Psoas muscle (tissue), 8 donors: ENCODE measurements around the gene THUMPD2. TPM values are rescaled to one million over a fixed set of nuclear protein-coding genes. Genes with fewer than 3 reads are reported as not detected.

Experiments
- ATAC-seq, 4 donors: fragments of 200-7000 bp; cut with Tn5 transposase; one replicate each; pipeline ENCODE4 v1.9.1; 2020; ENCODE audit warnings: moderate library complexity in 3 of 4, mild to moderate bottlenecking in 2 of 4
- DNase-seq, 2 donors: peaks; one replicate each; pipeline ENCODE4 v3.0.0-alpha.2; 2020
- H3K27ac ChIP-seq: fragments of 200-600 bp; one replicate; pipeline ENCODE4 v1.8.0; 2022
- H3K27me3 ChIP-seq, 3 donors: fragments of 200-600 bp in 1 of 3; one replicate each; pipeline versions ENCODE4 v1.6.1 to v1.8.0; 2013 to 2022; ENCODE audit warnings: low read length in 2 of 3, mild to moderate bottlenecking in 2 of 3, moderate library complexity in 1 of 3; ENCODE audit not compliant: insufficient read depth in 3 of 3
- H3K36me3 ChIP-seq, 2 donors: fragments of 200-600 bp in 1 of 2; one replicate each; pipeline versions ENCODE4 v1.6.1 to v1.8.0; 2013 to 2022; ENCODE audit warnings: low read depth in 1 of 2, mild to moderate bottlenecking in 1 of 2, moderate library complexity in 1 of 2; ENCODE audit not compliant: insufficient read depth in 1 of 2
- H3K4me1 ChIP-seq: fragments of 200-600 bp; one replicate; pipeline ENCODE4 v1.8.0; 2022
- H3K4me3 ChIP-seq: fragments of 200-600 bp; one replicate; pipeline ENCODE4 v1.8.0; 2022; ENCODE audit warnings: mild to moderate bottlenecking
- H3K9me3 ChIP-seq: fragments of 200-600 bp; one replicate; pipeline ENCODE4 v1.8.0; 2022
- CTCF ChIP-seq: fragments of 200-600 bp; IDR thresholded peaks from one replicate; pipeline ENCODE4 v1.8.0; 2022; ENCODE audit warnings: antibody characterized with exemption
- WGBS, 3 donors: extraction: QIAGEN DNeasy Blood & Tissue Kit; methylation state at CpG; one replicate each; pipeline versions ENCODE4 v1.1.6 to v1.1.7; 2013; 5-methylcytosine and 5-hydroxymethylcytosine counted together
- intact Hi-C, 2 donors: fragments of 100-400 bp; cut with DNase I; formaldehyde crosslinking; loops; one replicate each; pipeline versions ENCODE4 v1.11.0 to v1.14.2; 2022
- polyA plus RNA-seq, 3 donors: library from polyadenylated mRNA; stranded (reverse); fragments of 200-250 nt; gene quantifications; one replicate each; pipeline ENCODE4 v1.2.3, GENCODE V29; 2013
- total RNA-seq, 4 donors: library from RNA; stranded (reverse); fragmentation: NEBNext Ultra II Directional in 2 of 4; extraction: Animal tissue kit (Norgen Biotek cat#: 25700) in 2 of 4; gene quantifications; one replicate each; pipeline versions ENCODE4 v1.2.1 to v1.2.4, GENCODE V29; 2021 to 2023
- donor health status: healthy with polysubstance abuse.
- donor health status: DM: no; HTN: no; CAD: no; lungs with moderate emphysema.
- donor health status: Bipolar disorder and iron deficiency.
- donor health status: healthy.
- donor health status: DM: yes; HTN: yes; CAD: no.
- donor health status: DM: no; HTN: no; CAD: no.
- donor health status: DM: no; HTN: no; CAD: no.
- donor health status: DM: yes; HTN: yes; CAD: no.

The THUMPD2 gene
- total and polyA plus RNA-seq, 7 donors = 6.5 to 12.7 (median 7.5) TPM

- intact Hi-C loops = loop anchor here (10.0 kb wide), 2 partner anchors 126 to 206 kb away; no protein-coding TSS in a partner anchor
- no peak for DNase-seq
- WGBS, 3 donors = 92 to 93% (median 92%) methylated on average over 2 of the region's 2 CpGs
These were observed 58.1 kb downstream of the THUMPD2 start for GRCh38 chr2:39720970-39721369.

GRCh38 chr2:39719317-39719716, 59.7 kb downstream of the THUMPD2 start:
- 25 to 46% (median 32%) methylated on average over 8 of the region's 8 CpGs for WGBS, 3 donors
- intact Hi-C loops = no loop called here
- TF ChIP-seq CTCF = no peak
- ATAC-seq (peak; percentile 18 to 74 (median 58)), DNase-seq (peak in 1 of 2 donors; percentile 70)
- H3K4me3 ChIP-seq = no peak overlapping the region
- H3K4me1 ChIP-seq = peaks cover 25% of the 10 kb centered on the region
- H3K27me3 ChIP-seq = no peaks in the 10 kb centered on the region
- H3K27ac ChIP-seq = no peak overlapping the region
- no peaks in the 10 kb centered on the region for H3K36me3 ChIP-seq
- H3K9me3 ChIP-seq = no peaks in the 10 kb centered on the region

More at GRCh38 chr2:39720970-39721369, 58.1 kb downstream of the THUMPD2 start:
- TF ChIP-seq CTCF = no peak
- H3K27me3 ChIP-seq = no peaks in the 10 kb centered on the region
- H3K36me3 ChIP-seq = no peaks in the 10 kb centered on the region
- H3K27ac ChIP-seq = no peak overlapping the region
- no peak overlapping the region for H3K4me3 ChIP-seq
- ATAC-seq = no peak
- peaks cover 30% of the 10 kb centered on the region for H3K4me1 ChIP-seq
- H3K9me3 ChIP-seq = no peaks in the 10 kb centered on the region

- H3K9me3 ChIP-seq = no peaks in the 10 kb centered on the region
- no peak overlapping the region for H3K4me3 ChIP-seq
- H3K27me3 ChIP-seq = no peaks in the 10 kb centered on the region
- no peak overlapping the region for H3K27ac ChIP-seq
- no peaks in the 10 kb centered on the region for H3K36me3 ChIP-seq
- no peak for ATAC-seq
- no peak for DNase-seq
- WGBS, 3 donors = 85 to 95% (median 90%) methylated on average over 9 of the region's 9 CpGs
- no peak for TF ChIP-seq CTCF
- intact Hi-C loops = no loop called here
- H3K4me1 ChIP-seq = peaks cover 20% of the 10 kb centered on the region
These were observed 60.6 kb downstream of the THUMPD2 start for GRCh38 chr2:39718483-39718882.

GRCh38 chr2:39717067-39717466, 62.0 kb downstream of the THUMPD2 start:
- ATAC-seq (peak in 1 of 4 donors; percentile 32), DNase-seq (no peak)
- Histone ChIP-seq H3K9me3 (no peaks in the 10 kb centered on the region), H3K27me3 (no peaks in the 10 kb centered on the region), H3K4me1 (peaks cover 10% of the 10 kb centered on the region), H3K27ac (no peak overlapping the region), H3K4me3 (no peak overlapping the region), H3K36me3 (no peaks in the 10 kb centered on the region)
- intact Hi-C loops = no loop called here
- WGBS, 3 donors = 74 to 83% (median 75%) methylated on average over 12 of the region's 12 CpGs
- TF ChIP-seq CTCF = no peak

GRCh38 chr2:39715822-39716221, 63.2 kb downstream of the THUMPD2 start:
- intact Hi-C loops = no loop called here
- Histone ChIP-seq H3K36me3 (no peaks in the 10 kb centered on the region), H3K4me3 (no peak overlapping the region), H3K9me3 (no peaks in the 10 kb centered on the region), H3K27ac (no peak overlapping the region), H3K4me1 (peaks cover 10% of the 10 kb centered on the region), H3K27me3 (no peaks in the 10 kb centered on the region)
- DNase-seq (no peak), ATAC-seq (no peak)
- no peak for TF ChIP-seq CTCF
- 85 to 95% (median 89%) methylated on average over 3 of the region's 3 CpGs for WGBS, 3 donors
